ENCODE measurements around the gene PTPRN2.
"Not testable (repeated sequence)": the region's sequence is repeated elsewhere in the genome, so short reads cannot be mapped to it uniquely, and the experiment has no call there.

PTPRN2 gene

GRCh38 chr7:157750291-157750690 lies 837.3 kb downstream of the PTPRN2 start:
- no peak for DNase-seq

- no peak for DNase-seq
Observed at GRCh38 chr7:157745721-157746709, 841.6 kb downstream of the PTPRN2 start.

GRCh38 chr7:157744786-157745601 lies 842.6 kb downstream of the PTPRN2 start:
- DNase-seq = no peak

- no peak for DNase-seq
Observed at GRCh38 chr7:157743781-157744525, 843.7 kb downstream of the PTPRN2 start.

GRCh38 chr7:157740251-157740798 lies 847.3 kb downstream of the PTPRN2 start:
- no peak for DNase-seq

GRCh38 chr7:157739650-157740049 lies 848.0 kb downstream of the PTPRN2 start:
- no peak for DNase-seq

- DNase-seq = no peak
Observed at GRCh38 chr7:157739031-157739430, 848.6 kb downstream of the PTPRN2 start.

- no peak for DNase-seq
Observed at GRCh38 chr7:157738066-157738460, 849.6 kb downstream of the PTPRN2 start.

- DNase-seq = no peak
Observed at GRCh38 chr7:157737151-157738065, 850.2 kb downstream of the PTPRN2 start.

GRCh38 chr7:157736341-157736740 lies 851.3 kb downstream of the PTPRN2 start:
- no peak for DNase-seq

- DNase-seq = no peak
Observed at GRCh38 chr7:157735826-157736225, 851.8 kb downstream of the PTPRN2 start.

- no peak for DNase-seq
Observed at GRCh38 chr7:157734676-157735640, 852.7 kb downstream of the PTPRN2 start.

- not testable (repeated sequence) for DNase-seq
Observed at GRCh38 chr7:157733760-157734395, 853.7 kb downstream of the PTPRN2 start.

GRCh38 chr7:157731126-157731525 lies 856.5 kb downstream of the PTPRN2 start:
- DNase-seq = no peak

- DNase-seq = no peak
Observed at GRCh38 chr7:157730614-157731013, 857.0 kb downstream of the PTPRN2 start.

GRCh38 chr7:157729566-157729965 lies 858.1 kb downstream of the PTPRN2 start:
- no peak for DNase-seq

GRCh38 chr7:157727964-157728615 lies 859.5 kb downstream of the PTPRN2 start:
- no peak for DNase-seq

GRCh38 chr7:157726764-157727163 lies 860.9 kb downstream of the PTPRN2 start:
- DNase-seq = no peak

GRCh38 chr7:157725312-157725711 lies 862.3 kb downstream of the PTPRN2 start:
- not testable (repeated sequence) for DNase-seq

All from stimulated activated CD4-positive, alpha-beta T cell treated with anti-CD3 and anti-CD28 coated beads, Interleukin-15, amount 100 ng/mL, for 24 hours (primary cell).